K562 (cell line): Measurements from ENCODE around the gene EHD2. TPM values are rescaled to one million over a fixed set of nuclear protein-coding genes. Genes with fewer than 3 reads are reported as not detected.

Experiments
- BMI1 ChIP-seq: fragments of 150-350 bp; IDR thresholded peaks from 2 replicates; pipeline ENCODE4 v1.6.1; 2014; ENCODE audit warnings: low read length
- CBX5 ChIP-seq: IDR thresholded peaks from 2 replicates; pipeline ENCODE4 v1.6.1; 2014; ENCODE audit warnings: low read depth, borderline replicate concordance
- CXXC5 ChIP-seq: fragments of 250-450 bp; sonication (Bioruptor Pico); IDR thresholded peaks from 2 replicates; pipeline ENCODE4 v1.8.0; 2022; ENCODE audit warnings: inconsistent platforms, mild to moderate bottlenecking, moderate library complexity
- GTF2F1 ChIP-seq: IDR thresholded peaks from 2 replicates; pipeline ENCODE4 v1.6.1; 2011; ENCODE audit warnings: low read depth, low read length, improper control_type of control experiment
- LCOR ChIP-seq: sonication (generic); formaldehyde crosslinking; IDR thresholded peaks from 2 replicates; pipeline ENCODE4 v1.8.0; 2022; ENCODE audit warnings: mild to moderate bottlenecking, missing genetic modification reagents
- MBD2 ChIP-seq: sonication (generic); IDR thresholded peaks from 2 replicates; pipeline ENCODE4 v1.6.1; 2016; ENCODE audit warnings: low read depth, borderline replicate concordance
- MYBL2 ChIP-seq, 2 experiments: fragments of 450-650 bp in 1 of 2; sonication (generic) in 1 of 2; formaldehyde crosslinking in 1 of 2; IDR thresholded peaks; 2 replicates each; pipeline versions ENCODE4 v1.6.1 to v1.8.1; 2017 to 2022; ENCODE audit warnings: borderline replicate concordance in 1 of 2, inconsistent platforms in 1 of 2, low read depth in 1 of 2, mild to moderate bottlenecking in 1 of 2, missing genetic modification reagents in 1 of 2, moderate library complexity in 1 of 2
- SMARCB1 ChIP-seq: IDR thresholded peaks from 2 replicates; pipeline ENCODE4 v1.6.1; 2011; ENCODE audit warnings: improper control_type of control experiment, low read depth; ENCODE audit not compliant: insufficient read length
- SOX6 ChIP-seq: fragments of 450-650 bp; IDR thresholded peaks from 2 replicates; pipeline ENCODE4 v1.6.1; 2014; ENCODE audit warnings: mild to moderate bottlenecking
- ZFP1 ChIP-seq: fragments of 450-650 bp; formaldehyde crosslinking; IDR thresholded peaks from 2 replicates; pipeline ENCODE4 v1.4.0; 2020; ENCODE audit warnings: mild to moderate bottlenecking, mixed read lengths
- ZFP36 ChIP-seq: fragments of 150-350 bp; IDR thresholded peaks from 2 replicates; pipeline ENCODE4 v1.6.1; 2018; ENCODE audit warnings: low read length, low read depth; ENCODE audit not compliant: partially characterized antibody
- ZNF140 ChIP-seq: fragments of 250-450 bp; sonication (Bioruptor Pico); IDR thresholded peaks from 2 replicates; pipeline ENCODE4 v1.8.0; 2021; ENCODE audit warnings: moderate library complexity, mild to moderate bottlenecking, inconsistent platforms
- ZNF175 ChIP-seq: fragments of 200-800 bp; sonication (Bioruptor generic); IDR thresholded peaks from 2 replicates; pipeline ENCODE4 v1.6.1; 2016; ENCODE audit warnings: low read depth, mild to moderate bottlenecking, missing genetic modification characterization, missing compliant biosample characterization
- ZNF24 ChIP-seq: fragments of 450-650 bp; IDR thresholded peaks from 2 replicates; pipeline ENCODE4 v1.6.1; 2016
- ZNF274 ChIP-seq: IDR thresholded peaks from 2 replicates; pipeline ENCODE4 v1.6.1; 2011; ENCODE audit warnings: low read depth, mild to moderate bottlenecking, low read length, moderate library complexity, borderline replicate concordance
- ZNF436 ChIP-seq: fragments of 250-450, 450-650 bp; sonication (Bioruptor Pico); formaldehyde crosslinking; IDR thresholded peaks from 2 replicates; pipeline ENCODE4 v1.7.0; 2020; ENCODE audit warnings: mild to moderate bottlenecking
- ZNF695 ChIP-seq: fragments of 450-650 bp; formaldehyde crosslinking; IDR thresholded peaks from 2 replicates; pipeline ENCODE4 v1.4.0; 2020; ENCODE audit warnings: mild to moderate bottlenecking, moderate library complexity
- ZNF696 ChIP-seq: fragments of 250-450 bp; sonication (Bioruptor Pico); conservative IDR thresholded peaks from 2 replicates; pipeline ENCODE4 v1.4.0; 2020; ENCODE audit warnings: mild to moderate bottlenecking, moderate library complexity
- polyA plus RNA-seq, 8 experiments: library from polyadenylated mRNA; depleted of rRNA in 4 of 8; stranded (reverse) in 5 of 8; unstranded in 3 of 8; fragments of >200 nt; fragmentation: Nextera tagmentation in 2 of 8; fragmentation: Illumina TruSeq in 1 of 8; extraction: Ambion mirVana in 2 of 8; extraction: Trizol in 1 of 8; gene quantifications; 2 replicates each; pipeline versions ENCODE4 v1.2.1 to v1.2.3, GENCODE V29; 2011 to 2014; ENCODE audit warnings: inconsistent platforms in 1 of 8, missing spikeins in 1 of 8
- total RNA-seq, 7 experiments: library from RNA; depleted of rRNA in 6 of 7; stranded (reverse); fragments of >200 nt in 6 of 7; fragmentation: Illumina TruSeq in 2 of 7; extraction: Trizol in 2 of 7; gene quantifications; 2 replicates each; pipeline versions ENCODE4 v1.2.1 to v1.2.3, GENCODE V29; 2011 to 2021; ENCODE audit warnings: low replicate concordance in 1 of 7
- TF ChIP-seq, protein P1 (sequence below): fragments of 250-450 bp; sonication (Bioruptor Pico); IDR thresholded peaks from 2 replicates; pipeline ENCODE4 v1.6.1; 2021; ENCODE audit warnings: mild to moderate bottlenecking
- TF ChIP-seq, protein P2 (sequence below): IDR thresholded peaks from 2 replicates; pipeline ENCODE4 v1.6.1; 2011; ENCODE audit warnings: borderline replicate concordance, low read depth, mild to moderate bottlenecking, moderate library complexity, low read length; ENCODE audit not compliant: insufficient read depth, poor library complexity, severe bottlenecking
- TF ChIP-seq, protein P3 (sequence below): fragments of 450-650 bp; IDR thresholded peaks from 2 replicates; pipeline ENCODE4 v1.7.0; 2016; ENCODE audit warnings: borderline replicate concordance
- TF ChIP-seq, protein P4 (sequence below): fragments of 450-650 bp; IDR thresholded peaks from 2 replicates; pipeline ENCODE4 v1.6.1; 2016; ENCODE audit warnings: antibody characterized with exemption

Gene EHD2
- total and polyA plus RNA-seq, 9 of the 15 experiments (the other 6 are each of a cell fraction or from before 2014, with no cell fraction given) = 1.7 to 32.2 (median 3.0) TPM

DNA sequence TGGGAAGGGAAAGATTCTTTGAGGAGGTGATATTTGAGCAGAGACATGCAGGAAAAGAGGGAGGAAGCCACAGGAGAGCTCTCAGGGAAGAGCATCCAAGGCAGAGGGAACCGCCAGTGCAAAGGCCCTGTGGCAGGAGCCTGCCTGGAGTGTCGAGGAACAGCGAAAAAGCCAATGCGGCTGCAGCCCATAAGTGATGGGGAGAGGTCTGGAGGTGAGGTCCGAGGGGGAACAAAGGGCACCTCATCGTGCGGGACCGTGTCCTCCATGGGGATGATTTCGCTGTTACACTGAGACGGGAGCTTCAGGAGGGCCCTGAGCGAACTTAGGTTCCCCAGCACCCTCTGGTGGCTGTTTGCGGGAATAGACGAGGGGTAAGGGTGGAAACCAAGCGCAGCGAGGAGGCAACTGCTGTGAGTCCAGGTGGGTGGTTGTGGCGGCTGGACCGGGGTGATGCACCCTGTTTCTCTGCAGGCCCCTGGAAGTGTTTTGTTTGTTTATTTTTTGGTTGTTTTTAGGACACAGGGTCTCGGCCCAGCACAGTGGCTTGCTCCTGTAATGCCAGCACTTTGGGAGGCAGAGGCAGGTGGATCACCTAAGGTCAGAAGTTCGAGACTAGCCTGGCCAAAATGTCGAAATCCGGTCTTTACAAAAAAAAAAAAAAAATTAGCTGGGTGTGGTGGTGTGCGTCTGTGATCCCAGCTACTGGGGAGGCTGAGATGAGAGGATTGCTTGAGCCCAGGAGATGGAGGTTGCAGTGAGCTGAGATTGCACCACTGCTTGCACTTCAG is 5.9 kb upstream of the EHD2 start (continued):
- TF ChIP-seq, protein P1, sequence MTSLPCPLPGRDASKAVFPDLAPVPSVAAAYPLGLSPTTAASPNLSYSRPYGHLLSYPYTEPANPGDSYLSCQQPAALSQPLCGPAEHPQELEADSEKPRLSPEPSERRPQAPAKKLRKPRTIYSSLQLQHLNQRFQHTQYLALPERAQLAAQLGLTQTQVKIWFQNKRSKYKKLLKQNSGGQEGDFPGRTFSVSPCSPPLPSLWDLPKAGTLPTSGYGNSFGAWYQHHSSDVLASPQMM = no peak
- TF ChIP-seq GTF2F1 (no peak), CXXC5 (CRISPR knock-in tag) (peak; percentile 38; the same call in 1 of the 2 replicates), ZFP36 (peak; percentile 28), ZNF140 (CRISPR knock-in tag) (no peak), SOX6 (no peak), ZFP1 (CRISPR knock-in tag) (no peak), SMARCB1 (no peak), BMI1 (no peak), ZNF696 (CRISPR knock-in tag) (no peak), ZNF695 (CRISPR knock-in tag) (no peak), ZNF24 (no peak), LCOR (CRISPR knock-in tag) (no peak), CBX5 (no peak), ZNF436 (CRISPR knock-in tag) (no peak), MBD2 (no peak), MYBL2 (IDR thresholded peaks at IDR 0.05; ENCODE audit: low read depth) (no peak), MYBL2 (CRISPR knock-in tag; IDR thresholded peaks at IDR 0.05; ENCODE audit: borderline replicate concordance) (no peak), ZNF274 (no peak), ZNF175 (CRISPR knock-in tag) (no peak)
- TF ChIP-seq, protein P2, sequence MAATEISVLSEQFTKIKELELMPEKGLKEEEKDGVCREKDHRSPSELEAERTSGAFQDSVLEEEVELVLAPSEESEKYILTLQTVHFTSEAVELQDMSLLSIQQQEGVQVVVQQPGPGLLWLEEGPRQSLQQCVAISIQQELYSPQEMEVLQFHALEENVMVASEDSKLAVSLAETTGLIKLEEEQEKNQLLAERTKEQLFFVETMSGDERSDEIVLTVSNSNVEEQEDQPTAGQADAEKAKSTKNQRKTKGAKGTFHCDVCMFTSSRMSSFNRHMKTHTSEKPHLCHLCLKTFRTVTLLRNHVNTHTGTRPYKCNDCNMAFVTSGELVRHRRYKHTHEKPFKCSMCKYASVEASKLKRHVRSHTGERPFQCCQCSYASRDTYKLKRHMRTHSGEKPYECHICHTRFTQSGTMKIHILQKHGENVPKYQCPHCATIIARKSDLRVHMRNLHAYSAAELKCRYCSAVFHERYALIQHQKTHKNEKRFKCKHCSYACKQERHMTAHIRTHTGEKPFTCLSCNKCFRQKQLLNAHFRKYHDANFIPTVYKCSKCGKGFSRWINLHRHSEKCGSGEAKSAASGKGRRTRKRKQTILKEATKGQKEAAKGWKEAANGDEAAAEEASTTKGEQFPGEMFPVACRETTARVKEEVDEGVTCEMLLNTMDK = no peak
- TF ChIP-seq, protein P3, sequence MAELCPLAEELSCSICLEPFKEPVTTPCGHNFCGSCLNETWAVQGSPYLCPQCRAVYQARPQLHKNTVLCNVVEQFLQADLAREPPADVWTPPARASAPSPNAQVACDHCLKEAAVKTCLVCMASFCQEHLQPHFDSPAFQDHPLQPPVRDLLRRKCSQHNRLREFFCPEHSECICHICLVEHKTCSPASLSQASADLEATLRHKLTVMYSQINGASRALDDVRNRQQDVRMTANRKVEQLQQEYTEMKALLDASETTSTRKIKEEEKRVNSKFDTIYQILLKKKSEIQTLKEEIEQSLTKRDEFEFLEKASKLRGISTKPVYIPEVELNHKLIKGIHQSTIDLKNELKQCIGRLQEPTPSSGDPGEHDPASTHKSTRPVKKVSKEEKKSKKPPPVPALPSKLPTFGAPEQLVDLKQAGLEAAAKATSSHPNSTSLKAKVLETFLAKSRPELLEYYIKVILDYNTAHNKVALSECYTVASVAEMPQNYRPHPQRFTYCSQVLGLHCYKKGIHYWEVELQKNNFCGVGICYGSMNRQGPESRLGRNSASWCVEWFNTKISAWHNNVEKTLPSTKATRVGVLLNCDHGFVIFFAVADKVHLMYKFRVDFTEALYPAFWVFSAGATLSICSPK = no peak
- TF ChIP-seq, protein P4, sequence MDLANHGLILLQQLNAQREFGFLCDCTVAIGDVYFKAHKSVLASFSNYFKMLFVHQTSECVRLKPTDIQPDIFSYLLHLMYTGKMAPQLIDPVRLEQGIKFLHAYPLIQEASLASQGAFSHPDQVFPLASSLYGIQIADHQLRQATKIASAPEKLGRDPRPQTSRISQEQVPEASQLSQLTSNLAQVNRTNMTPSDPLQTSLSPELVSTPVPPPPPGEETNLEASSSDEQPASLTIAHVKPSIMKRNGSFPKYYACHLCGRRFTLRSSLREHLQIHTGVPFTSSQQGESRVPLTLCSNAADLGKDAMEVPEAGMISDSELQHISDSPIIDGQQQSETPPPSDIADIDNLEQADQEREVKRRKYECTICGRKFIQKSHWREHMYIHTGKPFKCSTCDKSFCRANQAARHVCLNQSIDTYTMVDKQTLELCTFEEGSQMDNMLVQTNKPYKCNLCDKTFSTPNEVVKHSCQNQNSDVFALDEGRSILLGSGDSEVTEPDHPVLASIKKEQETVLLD = 0 out of 2 replicates have a peak, but pooled peaks have one; percentile 28
